AG08395 (cell line): Measurements from ENCODE around the gene PDIA6.
"Not testable (repeated sequence)": the region's sequence is repeated elsewhere in the genome, so short reads cannot be mapped to it uniquely, and the experiment has no call there.

ENCODE experiments used
- DNase-seq: peaks from one replicate; pipeline ENCODE4 v3.0.0; 2012; ENCODE audit warnings: mixed read lengths, low spot score

The PDIA6 gene

DNA sequence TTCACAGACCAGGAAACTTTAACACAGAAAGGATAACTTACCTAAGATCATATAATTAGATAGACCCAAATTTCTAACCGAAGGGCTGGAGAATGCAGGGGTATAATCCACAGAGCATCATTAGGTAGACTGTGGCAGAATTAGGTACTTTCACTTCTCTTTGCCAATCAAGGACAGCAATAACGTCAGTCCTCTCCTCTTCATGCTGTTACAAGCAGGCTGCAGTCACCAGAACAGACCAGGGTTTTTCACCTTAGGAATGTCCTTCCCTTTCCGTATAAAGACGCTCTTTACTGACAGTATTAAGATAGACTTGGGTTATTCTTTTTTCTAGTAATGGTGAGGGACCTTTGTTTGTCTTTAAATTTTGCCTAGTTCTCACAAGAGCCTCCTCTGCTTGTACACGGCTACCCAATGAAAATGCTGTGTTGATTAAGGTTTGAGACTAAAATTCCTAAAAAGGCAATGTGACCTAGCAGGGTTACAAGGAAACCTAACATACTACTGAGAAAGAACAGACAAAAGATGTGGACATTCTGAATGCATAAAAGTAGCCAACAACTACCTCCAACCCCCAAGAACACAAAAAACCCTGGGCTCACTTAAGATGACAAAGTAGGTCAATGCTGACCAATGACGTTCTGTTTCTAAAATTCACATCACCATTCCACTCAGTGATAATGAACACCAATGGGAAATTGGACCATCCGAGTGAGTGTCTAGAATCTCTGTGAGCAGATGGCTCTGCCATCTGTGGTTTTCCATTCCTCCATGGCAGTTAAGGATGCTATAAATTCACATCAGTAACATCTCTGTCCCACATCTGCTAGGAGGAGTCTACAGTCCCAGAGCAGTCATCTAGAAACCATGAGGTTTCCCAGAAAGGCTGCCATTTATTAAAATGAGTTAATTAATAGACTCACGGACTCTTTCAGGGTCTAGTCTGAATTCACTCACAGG lies 2.1 kb downstream of the PDIA6 start:
- no peak for DNase-seq

DNA sequence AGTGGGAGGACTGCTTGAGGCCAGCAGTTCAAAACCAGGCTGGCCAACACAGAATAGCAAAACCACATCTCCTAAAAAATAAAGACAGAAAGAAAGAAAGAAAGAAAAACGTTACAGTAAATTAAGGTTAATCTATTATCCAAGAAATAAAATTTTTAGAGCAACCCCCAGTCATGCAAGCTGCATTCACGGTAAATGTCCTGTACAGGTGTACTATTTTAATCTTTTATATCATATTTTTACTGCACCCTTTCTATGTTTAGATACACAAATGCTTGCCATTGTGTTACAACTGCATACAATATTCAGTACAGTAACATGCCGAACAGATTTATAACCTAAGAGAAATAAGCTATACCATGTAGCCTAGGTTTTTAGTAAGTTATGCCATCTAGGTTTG lies 6.0 kb downstream of the PDIA6 start:
- no peak for DNase-seq

DNA sequence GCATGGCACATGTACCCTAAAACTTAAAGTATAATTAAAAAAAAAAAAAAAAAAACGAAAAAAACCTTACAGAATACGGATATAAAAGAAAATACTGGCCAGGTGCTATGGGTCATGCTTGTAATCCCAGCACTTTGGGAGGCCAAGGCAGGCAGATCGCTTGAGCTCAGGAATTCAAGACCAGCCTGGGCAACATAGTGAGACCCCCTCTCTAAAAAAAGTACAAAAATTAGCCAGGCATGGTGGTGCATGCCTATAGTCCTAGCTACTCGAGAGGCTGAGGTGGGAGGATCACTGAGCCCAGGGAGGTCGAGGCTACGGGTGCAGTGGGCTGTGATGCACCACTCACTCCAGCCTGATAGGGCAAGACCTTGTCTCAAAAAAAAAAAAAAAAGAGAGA lies 6.6 kb downstream of the PDIA6 start:
- DNase-seq: not testable (repeated sequence)

DNA sequence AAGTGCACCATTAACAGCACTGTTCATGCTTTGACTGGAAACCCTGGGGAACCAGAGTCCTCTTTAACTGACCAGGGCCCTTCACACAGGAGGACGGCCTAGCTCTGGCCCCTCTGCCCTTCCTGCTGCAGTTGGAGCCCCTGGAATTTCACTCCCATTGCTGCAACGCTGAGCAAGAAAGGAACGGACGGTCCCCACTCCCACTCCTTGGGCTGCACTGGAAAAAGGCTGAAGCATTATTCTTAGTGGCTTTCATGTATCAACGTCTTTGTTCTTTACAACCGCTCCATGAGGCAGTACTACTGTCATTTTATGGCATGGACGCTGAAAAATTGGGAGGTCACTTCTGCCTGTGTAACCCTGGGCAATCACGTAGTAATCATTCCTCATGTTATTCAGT lies 9.9 kb downstream of the PDIA6 start:
- DNase-seq: no peak

DNA sequence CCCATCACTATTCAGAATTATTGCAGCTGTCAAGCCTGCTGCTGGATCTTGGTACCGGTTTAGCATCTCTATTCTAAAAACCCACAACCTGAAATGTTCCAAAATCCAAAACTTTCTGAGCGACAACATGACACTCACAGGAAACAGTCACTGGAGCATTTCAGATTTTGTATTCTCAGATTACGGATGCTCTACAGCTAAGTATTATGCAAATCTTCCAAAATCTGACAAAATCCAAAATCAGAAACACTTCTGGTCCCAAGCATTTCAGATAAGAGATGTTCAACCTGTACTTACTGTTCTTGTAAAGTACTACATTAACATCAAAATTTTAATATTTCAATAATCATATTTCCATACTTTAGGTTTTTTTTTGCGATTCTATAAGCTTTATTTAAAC lies 12.4 kb downstream of the PDIA6 start:
- DNase-seq: no peak

DNA sequence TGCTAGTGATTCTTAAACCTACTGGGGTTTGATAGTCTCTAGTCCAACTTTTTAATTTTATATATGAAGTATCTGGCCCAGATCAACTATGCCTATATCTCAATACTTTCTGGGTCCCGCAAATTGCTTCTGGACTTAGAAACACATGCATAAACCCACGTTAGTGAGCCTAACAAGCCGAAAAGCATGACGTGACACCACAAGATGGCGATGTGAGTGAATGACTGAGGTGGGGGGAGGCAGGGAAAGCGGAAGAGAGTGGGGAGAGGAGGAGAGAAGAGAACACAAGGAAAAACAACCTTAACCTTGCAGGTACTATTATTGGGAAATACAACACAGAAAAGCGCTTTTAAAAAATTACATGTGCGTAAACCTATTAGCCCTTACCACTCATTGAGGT lies 13.8 kb downstream of the PDIA6 start:
- no peak for DNase-seq

DNA sequence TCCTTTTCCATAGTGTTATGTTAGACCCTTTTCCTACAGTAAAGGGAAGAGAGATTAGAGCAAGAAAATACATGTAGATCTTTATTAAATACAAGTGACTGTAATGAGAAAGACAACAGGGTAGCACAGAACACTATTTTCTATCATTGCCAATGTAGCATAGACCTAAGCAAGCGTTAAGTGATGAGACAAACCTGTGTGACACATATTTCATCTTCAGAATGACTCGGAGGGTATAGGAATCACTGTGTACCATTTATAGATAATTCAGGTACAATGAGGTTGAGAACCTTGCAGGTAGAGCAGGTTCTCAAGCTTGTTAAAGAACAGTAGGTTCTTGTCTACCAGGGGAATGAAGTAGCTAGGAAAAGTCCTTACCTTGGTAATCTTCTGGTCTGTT lies 15.9 kb downstream of the PDIA6 start:
- DNase-seq: no peak

DNA sequence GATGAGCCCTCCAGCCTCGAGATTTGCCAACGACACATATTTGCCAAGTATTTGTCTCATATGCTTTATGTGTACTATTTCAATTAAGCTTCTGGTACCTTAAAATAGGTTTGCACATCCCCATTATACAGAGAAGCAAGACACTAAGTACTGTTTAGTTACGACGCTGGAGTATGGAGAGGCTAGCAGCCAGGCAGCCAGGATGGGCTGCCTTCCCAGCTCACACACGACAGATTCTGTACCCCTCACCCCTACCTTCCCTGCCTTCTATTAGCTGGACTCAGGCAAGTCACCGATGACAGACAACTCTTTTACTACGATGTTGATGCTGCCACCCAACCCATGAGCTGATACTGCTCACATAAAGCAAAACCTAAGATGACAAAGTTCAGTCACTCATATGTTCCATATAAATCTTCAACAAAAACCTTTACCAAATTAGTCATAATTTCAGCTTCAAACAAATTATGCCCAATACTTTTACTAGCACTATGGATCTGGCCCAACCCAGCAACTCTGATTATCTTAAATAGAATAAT lies 17.0 kb downstream of the PDIA6 start:
- no peak for DNase-seq

DNA sequence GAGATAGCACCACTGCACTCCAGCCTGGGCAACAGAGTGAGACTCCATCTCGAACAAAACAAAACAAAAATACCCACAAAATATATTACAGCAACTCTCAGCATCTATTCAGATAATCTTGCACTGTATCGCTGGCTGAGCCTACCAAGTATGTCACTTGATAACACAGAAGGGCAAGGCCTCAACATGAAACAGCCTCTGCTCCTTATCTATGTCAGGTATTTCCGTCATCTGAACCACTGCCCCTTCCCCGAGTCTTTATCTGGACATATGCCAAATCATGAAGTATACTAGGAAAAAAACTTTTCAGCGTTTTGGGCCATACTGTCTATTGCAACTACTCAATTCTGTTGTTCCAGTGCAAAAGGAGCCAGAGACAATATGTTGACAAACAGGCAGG lies 17.7 kb downstream of the PDIA6 start:
- DNase-seq: no peak

DNA sequence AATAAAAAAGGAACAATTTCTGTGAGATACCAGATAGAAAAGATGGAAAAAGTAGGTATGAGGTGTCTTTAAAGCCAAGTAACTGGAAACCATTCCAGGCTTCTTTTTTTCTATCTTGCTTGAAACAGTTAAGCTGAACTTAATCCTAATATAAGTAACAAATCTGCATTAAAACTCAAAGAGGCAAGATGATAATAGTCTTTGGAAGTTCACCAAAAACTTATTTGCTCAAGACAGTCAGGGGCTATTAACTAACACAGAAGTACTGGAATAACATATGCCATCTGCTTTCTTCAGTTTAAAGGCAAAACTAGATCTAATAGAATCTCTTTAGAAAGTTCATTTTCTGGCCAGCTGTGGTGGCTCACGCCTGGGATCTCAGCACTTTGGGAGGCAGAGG lies 18.8 kb downstream of the PDIA6 start:
- DNase-seq: no peak

DNA sequence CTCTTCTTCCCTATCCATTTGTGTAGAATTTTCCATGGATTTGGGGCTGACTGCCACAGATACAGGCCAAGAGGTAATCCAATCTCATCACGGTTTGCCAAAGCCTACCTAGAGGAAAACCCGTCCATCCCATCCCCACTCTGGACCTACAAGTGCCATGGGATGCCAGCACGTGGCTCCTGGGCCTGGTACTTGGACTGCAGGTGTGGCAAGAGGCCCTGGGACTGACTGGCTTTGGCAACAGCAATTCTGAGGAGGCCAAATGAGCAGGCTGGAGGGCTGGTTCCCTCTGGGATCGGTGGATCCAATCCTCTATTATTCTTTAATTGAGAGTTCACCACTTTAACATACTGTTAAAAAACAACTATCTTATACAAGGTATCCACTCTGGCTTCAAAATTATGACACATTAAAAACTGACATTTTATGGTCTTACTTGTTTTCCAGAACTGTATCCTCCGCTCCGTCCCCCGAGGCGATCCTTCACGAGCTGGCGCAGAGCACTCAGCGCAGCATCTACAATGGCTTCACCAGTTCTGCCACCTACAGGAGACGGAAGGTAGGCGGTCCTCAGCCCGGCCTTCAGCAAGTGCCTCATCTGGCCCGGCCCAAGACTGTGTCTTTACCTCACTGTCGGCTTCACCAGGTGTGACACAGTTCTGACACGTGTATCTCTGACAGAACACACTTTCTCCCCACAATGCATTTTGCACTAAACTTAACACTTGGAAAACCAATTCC lies 19.8 kb downstream of the PDIA6 start:
- no peak for DNase-seq

DNA sequence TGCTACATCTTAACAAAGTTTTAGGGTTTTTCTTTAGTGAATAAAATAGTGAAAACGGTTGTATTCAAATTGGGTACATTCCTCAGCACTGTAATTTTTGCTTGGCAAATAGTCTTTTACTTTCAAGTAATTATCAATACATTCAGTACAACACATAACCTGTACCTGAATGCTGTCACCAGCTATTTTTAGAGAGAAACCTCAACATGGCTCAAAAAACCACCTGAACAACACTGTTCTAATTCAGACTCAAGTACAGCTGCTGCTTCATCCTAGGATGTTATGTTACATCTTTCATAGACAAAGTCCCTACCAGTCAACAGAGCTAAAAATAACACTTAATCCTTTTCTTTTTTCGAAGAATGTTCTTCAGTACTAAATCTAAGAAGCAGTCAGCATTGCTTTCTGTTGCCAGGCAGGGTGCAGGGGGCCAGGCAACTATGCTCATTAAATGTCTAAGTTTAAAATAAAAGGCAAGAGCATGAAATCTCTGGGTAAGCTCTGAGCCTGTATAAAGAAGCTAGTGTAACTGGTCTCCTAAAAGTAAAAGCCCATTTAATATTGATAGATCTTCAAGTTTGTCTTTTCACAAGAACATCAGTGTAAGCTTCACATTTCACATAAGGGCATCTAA lies 20.5 kb downstream of the PDIA6 start:
- DNase-seq: no peak

DNA sequence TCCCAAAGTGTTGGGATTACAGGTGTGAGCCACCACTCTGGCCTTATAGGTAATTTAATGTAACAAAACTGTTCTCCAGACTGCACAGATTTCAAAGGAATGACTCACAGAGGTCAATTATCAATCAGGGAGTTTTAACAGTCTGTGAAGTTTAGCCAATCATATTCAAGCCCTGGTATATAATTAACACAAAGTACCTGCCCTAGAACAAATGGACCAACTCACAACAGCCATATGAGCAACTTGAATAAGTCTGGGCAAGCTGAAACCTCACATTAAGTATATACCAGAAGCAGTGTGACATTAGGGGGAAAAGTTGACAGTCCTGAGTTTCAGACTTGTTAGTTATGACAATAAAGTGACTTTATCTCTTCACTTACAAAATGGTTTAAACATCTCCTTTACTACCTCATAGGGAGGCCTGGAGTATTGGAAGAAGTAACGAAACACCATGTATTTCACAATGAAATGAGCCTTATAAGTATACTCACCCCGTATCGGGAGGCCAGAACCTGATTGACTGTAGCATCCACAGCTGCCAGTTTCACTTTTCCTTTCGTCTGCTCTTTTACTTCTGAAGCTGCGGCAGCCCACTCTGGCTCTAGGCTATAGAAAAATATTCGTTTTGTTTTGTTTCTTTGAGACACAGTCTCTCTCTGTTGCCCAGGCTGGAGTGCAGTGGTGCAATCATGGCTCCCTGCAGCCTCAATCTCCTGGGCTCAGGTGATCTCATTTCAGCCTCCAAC lies 22.2 kb downstream of the PDIA6 start:
- DNase-seq: no peak

DNA sequence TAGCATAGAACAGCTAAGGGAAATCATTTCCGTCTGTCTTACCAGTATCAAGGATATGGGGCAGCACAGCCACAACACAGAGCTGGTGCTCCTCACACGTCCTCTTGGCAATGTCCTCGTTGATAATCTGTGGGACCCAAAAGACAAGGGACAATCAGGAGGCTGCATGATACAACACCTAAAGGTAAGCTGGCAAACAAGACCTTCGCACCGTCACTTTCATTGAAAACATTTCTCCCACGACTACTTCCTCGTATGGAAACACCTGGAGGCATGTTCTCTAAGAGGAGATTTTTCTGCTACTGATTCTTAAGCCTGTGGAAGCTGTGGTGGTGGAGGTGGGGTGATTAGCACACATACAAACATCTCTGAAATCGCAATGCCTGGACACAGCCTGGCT lies 23.7 kb downstream of the PDIA6 start:
- no peak for DNase-seq

DNA sequence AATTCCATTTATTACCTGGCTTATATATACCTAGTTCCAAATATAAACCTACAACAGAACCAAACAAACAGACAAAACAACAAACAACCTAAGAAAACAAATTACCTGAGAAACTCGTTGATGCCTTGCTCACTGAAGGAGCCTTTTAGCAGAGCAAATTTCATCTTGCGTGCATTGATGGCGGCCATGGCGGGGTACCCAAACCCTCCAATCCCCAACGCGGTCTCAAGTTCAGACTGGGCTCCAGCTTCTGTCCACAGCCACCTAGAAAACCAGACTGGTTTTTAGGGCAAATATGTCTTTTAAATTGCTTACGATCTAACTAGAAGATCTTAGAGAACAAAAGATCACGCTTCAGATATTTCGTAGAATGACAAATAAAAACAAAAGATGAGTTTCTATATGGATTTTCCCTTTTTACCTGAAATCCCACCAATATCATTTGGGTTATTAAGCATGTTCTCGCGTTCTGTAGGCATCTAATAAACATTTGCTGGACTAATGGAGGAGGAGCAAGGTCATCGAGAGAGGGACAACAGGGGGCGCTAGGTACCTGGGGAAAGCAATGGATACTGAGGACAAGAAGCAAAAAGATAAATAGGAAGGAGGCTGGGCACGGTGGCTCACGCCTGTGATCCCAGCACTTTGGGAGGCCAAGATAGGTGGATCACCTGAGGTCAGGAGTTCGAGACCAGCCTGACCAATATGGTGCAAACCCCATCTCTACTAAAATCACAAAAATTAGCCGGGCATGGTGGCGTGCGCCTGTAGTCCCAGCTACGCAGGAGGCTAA lies 25.2 kb downstream of the PDIA6 start:
- no peak for DNase-seq

DNA sequence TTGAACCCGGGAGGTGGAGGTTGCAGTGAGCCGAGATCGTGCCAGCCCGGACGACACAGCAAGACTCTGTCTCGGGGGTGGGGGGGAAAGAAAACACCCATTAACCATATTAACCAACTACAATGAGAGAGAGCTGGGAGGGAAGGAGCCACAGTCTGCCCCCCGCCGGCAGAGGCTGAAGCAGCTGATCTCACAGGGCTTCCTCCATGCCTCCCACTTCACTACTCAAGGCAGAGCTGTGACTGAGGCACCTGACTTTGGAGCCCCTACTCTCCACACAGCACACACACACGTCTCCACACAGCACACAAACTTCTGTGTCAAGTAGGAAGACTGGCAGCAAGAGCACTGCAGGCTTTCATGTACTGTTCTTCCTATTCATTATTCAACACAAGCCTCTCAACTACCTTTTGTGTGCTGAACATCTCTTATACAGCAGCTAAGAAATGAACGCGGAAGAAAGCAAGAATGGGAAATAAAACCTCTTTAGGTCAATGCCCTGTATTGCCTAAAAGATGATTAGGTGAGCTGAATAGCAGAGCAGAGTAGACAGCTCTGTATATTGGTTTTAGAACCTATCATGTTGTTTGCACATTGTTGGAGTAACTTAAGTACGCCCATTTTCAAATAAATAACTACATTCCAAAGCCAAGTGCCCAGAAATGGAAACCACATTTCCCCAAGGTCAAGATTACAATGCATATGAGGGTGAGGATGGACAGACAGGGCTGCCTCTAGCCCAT lies 26.2 kb downstream of the PDIA6 start:
- DNase-seq: no peak

DNA sequence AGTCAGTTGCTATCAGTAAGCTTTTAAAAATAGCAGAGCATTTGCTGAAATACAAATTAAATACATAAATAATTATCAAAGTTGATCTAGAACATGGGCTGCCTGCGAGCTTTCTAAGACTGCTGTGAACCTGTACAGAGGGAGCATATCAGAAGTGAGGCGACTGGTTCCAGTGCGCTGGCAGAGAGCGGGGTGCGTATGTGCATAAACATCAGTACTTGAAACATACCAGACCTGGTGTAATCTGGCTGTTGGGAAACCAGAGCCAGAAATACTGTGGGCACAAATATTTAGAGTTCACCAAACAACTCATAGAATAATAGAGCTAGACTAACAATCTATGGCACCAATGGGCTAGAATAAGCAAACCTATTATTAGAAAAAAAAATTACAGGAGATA lies 27.3 kb downstream of the PDIA6 start:
- no peak for DNase-seq

DNA sequence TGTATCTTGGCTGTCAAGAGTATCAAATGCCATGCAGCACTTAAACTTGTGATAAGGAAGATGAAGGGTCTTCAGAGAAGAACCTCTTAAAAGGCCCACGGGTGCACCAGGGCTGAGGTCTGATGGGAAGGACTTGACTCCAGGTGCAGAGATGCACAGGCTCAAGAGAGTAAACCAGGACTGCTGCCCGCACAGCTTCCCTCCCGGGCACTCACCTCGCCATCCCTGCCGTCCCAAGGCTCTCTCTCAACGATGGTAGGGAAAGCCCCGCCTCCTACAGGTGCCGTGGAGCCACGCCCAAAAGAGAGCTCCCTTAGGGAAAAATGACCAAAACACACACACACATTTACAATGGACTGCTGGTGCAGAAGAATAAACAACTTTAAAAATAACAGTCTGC lies 27.9 kb downstream of the PDIA6 start:
- DNase-seq: no peak

DNA sequence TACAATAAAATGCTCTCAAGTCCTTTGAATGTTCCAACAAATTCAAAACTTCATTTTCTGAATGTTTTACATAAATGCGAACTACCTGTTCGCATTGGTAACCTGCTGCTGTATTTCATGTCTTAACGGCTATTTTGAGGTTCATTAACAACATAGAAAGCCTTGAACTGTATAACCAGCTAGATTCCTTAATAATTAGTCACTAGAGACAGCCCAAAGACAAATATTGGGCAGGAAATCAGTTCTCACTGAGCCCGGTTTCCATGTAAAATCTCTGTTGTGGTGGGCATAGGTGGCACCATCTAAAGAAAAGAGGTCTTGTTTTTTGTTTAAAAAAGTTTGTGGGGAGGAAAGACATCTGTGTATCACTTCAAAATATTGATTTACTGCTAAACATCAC lies 29.2 kb downstream of the PDIA6 start:
- no peak for DNase-seq

DNA sequence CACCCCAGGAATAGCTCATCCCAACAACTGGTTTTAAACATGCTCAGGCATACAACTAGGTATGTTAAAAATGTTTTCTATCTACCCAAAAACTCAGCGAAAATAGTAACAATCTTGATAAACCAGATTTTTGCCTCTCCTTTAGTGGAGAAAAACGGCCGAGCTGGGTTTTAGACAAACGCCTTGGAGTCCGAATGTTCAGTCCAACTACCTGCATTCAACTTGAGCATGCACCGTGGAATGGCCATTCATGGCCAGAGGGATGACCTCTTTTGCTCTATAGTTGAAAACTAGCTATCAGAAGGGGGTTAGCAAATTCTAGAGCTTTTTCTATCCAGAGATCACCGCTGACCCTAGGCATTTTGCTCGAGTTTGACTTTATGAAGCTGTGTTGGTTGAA lies 30.8 kb downstream of the PDIA6 start:
- no peak for DNase-seq
